ENCODE measurements around the gene MACROH2A1.

- TF ChIP-seq EZH2 (IDR thresholded peaks at IDR 0.05; ENCODE audit: insufficient read depth, poor library complexity, severe bottlenecking) (no peak), EZH2phosphoT487 (IDR thresholded peaks at IDR 0.05; ENCODE audit: insufficient read depth, low read depth) (no peak)
Measured at GRCh38 chr5:135377751-135378680, 21.0 kb downstream of the MACROH2A1 start.
